HL-60/S4 treated with retinoic acid at 250 ng/mL for 4 days and 3 days (cell line): ENCODE measurements around the gene GRM7.

ENCODE experiments used
- in situ Hi-C: fragments of 300-500 bp; cut with MboI; formaldehyde crosslinking; loops from 2 replicates; pipeline ENCODE4 v1.7.0; 2022; ENCODE audit warnings: low sequenced_read_pairs

Gene GRM7

DNA sequence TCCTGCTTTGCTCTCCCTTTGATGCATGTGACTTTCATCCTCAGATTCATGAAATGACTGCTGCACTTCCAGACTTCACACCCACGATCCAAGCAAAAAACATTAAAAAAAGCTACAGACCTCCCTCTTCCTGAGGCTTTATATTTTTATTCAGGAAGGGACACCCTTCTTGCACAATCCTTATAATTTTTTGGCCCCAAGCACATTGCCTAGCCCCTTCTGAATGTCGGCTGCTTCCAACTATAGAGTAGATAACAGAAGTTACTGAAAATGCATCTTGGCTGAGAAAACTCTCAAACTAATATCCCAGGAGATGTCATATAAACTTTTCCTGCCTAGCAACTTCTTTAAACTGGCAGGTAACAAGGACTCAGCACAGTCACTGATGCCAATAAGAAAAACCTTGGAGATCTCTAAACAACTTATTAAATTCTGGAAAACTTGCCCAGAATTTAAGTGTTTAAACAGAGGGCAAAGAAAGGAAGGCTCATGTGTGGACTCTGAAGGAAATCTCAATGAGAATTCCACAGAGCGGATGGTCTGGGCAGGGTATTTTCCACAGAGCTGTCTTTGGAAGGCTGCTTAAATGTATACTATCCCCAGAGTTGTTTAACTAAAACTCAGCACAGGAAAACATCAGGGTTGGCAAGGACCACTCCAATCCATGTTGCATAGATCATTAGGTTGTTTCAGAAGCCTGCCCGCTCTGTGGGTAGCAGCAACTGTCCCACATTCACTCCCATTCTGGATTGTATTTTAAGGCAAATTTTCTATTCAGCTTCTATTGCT lies 893.9 kb downstream of the GRM7 start:
- in situ Hi-C loops = no loop called here

DNA sequence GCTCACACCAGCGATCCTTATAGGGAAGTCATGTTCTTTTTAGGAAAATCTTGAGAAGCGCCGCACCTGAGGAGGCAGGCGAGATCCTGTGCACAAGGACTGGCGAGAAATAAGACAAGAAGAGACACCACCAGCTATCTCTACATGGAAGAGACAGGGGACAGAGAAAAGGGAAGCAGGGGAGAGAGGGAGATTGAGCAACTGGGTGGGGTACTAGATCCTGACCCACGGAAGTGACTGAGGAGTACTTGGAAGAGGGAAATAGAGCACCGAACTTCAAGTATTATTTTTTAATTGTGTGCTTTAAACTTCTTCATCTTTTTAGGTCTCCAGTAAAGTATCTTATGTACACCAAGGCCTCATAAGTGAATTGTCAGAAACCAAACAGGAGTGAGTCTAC lies 898.7 kb downstream of the GRM7 start:
- in situ Hi-C loops = no loop called here

- in situ Hi-C loops = no loop called here
Measured at GRCh38 chr3:7760718-7761117, 899.8 kb downstream of the GRM7 start.

GRCh38 chr3:7764115-7764514 lies 903.2 kb downstream of the GRM7 start:
- in situ Hi-C loops = no loop called here

- in situ Hi-C loops = no loop called here
Measured at GRCh38 chr3:7766530-7766929, 905.6 kb downstream of the GRM7 start.

DNA sequence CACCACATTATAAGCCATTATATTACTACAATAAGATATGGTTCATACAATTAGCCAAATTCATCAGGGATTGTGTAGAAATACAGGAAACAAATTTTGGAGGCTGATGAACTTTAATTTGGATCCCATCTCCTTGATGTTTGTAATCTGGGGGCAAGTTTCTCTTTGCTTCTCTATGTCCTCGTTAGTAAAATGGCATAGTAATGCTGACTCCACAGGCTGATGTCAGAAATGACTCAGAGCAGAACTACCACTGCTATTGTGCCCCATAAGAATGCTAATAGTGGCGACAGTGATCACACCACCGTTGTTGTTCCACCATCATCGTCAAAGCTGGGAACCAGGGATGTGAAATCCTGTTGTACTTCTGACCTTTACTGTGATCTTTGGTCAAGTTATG lies 918.4 kb downstream of the GRM7 start:
- in situ Hi-C loops = no loop called here

- in situ Hi-C loops = no loop called here
Measured at GRCh38 chr3:7781395-7781794, 920.5 kb downstream of the GRM7 start.

DNA sequence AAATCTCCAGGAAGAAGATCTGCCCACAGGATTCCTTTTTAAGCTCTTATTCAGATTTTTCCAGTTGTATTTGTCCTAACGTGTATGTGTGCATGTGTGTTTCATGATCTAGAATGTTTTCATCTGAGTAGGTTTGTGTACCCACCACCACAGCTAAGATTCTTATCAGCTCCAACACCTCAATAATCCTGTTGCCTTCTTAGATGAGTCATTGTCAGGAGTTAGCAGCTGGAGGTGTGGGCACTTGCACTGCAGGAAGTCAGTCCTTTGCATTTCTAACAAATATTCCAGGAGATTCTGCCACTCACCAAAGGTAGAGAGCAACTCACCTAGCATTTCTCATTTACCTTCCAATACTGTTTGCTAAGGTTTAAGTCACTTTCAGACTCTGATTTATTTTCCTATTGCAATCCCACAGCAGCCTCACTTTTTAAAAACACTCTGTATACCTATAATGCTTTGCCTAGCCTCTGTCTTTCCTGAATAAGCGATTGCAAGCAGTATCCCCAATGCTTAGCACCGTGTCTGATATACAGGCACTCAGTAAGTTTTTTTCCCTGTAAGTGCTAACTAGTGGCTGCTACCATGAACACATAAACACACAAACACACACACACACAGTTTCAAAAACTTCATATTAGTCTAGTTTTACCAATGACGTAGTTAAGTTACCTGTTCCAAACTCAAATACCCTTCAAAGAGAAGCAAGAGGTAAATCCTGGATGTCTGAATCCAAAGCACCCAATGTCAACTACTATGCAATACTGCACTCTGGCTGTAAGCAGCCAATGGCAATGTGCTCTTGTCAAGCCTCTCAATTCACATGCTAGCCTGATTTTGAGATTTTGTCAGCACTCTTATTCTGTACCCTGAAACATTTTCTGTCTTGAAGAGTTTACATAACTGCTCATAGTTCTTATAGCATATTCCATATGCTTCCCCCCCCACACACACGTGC lies 927.2 kb downstream of the GRM7 start:
- in situ Hi-C loops = no loop called here

DNA sequence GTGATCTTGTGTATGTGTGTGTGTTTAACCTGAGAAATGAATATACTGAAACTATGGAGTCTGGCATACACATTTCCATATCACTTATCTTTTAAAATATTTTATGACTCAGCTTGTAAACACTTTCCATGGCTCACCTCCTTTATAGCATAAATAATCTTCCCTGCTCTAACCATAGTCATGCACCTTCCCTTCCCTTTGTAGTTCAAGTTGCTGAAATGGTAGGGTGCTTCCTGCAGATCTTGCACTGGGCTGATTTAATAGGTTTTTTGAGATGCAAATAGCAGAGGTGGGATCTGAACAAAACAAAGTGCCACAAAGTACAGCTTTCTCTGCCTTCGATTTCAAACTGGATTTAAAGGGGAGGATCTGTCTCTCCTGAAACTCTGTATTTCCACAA lies 928.0 kb downstream of the GRM7 start:
- in situ Hi-C loops = no loop called here

DNA sequence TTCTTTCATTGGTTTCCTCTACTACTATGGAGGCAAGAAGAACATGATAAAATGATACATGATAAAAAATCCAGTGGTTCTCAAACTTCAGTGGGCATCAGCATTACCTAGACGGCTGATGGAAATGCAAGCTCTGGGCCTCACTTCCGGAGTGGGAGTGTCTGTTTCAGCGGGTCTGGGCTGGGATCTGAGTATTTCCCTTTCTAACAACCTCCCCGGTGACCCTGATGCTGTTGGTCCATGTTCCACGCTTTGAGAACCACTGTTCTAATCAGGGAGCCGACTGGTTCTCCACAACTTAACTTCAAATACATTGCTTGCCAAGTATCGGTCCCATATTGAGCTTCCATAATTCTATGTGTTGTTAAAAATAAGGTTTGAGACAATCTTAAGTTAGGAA lies 928.4 kb downstream of the GRM7 start:
- in situ Hi-C loops = no loop called here

DNA sequence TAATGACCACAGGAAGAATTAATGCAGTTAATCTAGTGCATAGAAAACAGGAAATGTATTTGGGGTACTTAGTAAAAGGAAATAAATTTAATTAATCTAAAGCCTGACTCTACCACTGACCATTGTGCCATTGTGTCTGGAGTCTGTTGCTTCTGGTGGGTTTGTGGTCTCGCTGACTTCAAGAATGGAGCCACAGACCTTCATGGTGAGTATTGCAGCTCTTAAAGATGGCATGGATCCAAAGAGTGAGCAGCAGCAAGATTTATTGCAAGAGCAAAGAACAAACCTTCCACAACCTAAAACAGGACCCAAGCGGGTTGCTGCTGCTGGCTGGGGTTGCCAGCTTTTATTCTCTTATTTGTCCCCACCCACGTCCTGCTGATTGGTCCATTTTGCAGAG lies 929.2 kb downstream of the GRM7 start:
- in situ Hi-C loops = no loop called here
